ENCODE results near the gene ADGB. TPM values are rescaled to one million over a fixed set of nuclear protein-coding genes. Genes with fewer than 3 reads are reported as not detected.

Gene ADGB
- total RNA-seq, 4 donors from 2014 or later: 0.26 to 3.6 (median 0.29) TPM; not detected in 1

DNA sequence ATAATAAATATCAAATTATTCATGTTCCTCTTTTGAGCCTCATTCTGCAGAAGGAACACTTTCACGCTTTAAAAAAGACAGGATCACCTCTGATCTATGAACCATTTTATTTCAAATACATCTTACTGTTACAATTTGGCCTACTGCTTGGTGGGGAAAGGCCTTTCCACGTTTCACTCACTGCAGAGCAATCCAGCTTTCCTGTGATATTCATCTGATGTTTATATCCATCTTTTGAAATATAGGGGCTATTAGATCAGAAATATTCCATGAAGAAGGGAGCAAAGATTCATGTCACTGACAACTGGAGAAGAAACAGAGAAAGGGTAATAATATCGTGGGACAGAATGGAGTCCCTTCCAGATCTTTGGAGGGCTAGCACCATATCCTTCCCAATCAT lies 262.9 kb downstream of the ADGB start:
- H3K27me3 ChIP-seq: no peaks in the 10 kb centered on the region
- H3K27ac ChIP-seq: no peak overlapping the region
- H3K4me1 ChIP-seq: no peaks in the 10 kb centered on the region
- no peak for TF ChIP-seq POLR2A (IDR thresholded peaks at IDR 0.05)
- TF ChIP-seq EP300 (IDR thresholded peaks at IDR 0.05): no peak
- TF ChIP-seq POLR2AphosphoS5 (IDR thresholded peaks at IDR 0.05): no peak
- TF ChIP-seq, protein P1, sequence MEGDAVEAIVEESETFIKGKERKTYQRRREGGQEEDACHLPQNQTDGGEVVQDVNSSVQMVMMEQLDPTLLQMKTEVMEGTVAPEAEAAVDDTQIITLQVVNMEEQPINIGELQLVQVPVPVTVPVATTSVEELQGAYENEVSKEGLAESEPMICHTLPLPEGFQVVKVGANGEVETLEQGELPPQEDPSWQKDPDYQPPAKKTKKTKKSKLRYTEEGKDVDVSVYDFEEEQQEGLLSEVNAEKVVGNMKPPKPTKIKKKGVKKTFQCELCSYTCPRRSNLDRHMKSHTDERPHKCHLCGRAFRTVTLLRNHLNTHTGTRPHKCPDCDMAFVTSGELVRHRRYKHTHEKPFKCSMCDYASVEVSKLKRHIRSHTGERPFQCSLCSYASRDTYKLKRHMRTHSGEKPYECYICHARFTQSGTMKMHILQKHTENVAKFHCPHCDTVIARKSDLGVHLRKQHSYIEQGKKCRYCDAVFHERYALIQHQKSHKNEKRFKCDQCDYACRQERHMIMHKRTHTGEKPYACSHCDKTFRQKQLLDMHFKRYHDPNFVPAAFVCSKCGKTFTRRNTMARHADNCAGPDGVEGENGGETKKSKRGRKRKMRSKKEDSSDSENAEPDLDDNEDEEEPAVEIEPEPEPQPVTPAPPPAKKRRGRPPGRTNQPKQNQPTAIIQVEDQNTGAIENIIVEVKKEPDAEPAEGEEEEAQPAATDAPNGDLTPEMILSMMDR (IDR thresholded peaks at IDR 0.05): no peak
- no peaks in the 10 kb centered on the region for H3K36me3 ChIP-seq
- H3K9me3 ChIP-seq: no peaks in the 10 kb centered on the region
- H3K4me3 ChIP-seq: no peak overlapping the region
- WGBS: 84% methylated on average over 3 of the region's 3 CpGs
- no peak for DNase-seq (ENCODE audit: low spot score in 2 of 2)

DNA sequence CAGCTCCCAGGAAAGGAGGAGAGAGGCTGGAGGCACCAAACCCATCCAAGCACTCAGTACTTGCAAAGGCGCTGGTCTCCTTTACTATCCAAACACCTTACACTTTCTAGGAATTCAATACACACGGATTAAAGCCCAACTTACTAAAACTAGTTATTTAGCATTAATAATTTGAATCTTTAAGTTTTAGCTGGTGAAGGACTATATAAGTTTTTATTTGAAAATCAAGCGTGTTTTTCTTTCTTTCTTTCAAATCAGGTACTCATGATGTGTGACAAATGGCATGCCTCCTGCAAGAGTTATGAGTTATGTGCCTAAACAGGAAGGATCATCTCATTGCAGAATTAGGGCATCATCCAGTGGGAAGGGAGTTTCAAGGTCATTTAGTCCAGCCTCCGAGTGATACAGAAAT lies 263.7 kb downstream of the ADGB start:
- no peaks in the 10 kb centered on the region for H3K36me3 ChIP-seq
- TF ChIP-seq POLR2AphosphoS5 (IDR thresholded peaks at IDR 0.05) (no peak), POLR2A (IDR thresholded peaks at IDR 0.05) (no peak), EP300 (IDR thresholded peaks at IDR 0.05) (no peak)
- TF ChIP-seq, protein P1 (IDR thresholded peaks at IDR 0.05): no peak
- WGBS: 91% methylated on average over 4 of the region's 4 CpGs

DNA sequence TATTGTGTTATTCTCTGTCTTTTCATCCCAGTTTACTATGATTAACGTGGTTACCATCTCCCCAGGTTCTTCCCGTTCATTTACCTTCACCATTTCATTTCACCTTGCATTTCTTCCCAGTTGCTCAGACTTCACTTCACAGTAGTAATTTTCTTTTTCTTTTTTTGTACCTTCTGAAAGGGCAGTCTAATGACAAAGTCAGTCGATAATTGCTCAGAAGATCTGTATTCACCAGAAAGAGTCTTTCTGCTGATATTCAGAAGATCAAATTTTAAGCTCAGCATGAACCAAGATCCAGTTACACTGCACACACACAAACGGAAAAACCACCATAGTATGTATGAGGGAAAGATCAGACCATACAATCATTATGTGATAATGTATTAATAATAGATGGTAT lies 265.5 kb downstream of the ADGB start:
- 92% methylated on average over 4 of the region's 4 CpGs for WGBS
- Histone ChIP-seq H3K4me1 (no peaks in the 10 kb centered on the region), H3K9me3 (no peaks in the 10 kb centered on the region), H3K27me3 (no peaks in the 10 kb centered on the region), H3K27ac (no peak overlapping the region), H3K36me3 (no peaks in the 10 kb centered on the region), H3K4me3 (no peak overlapping the region)
- no peak for DNase-seq (ENCODE audit: low spot score in 2 of 2)
- TF ChIP-seq EP300 (IDR thresholded peaks at IDR 0.05) (no peak), POLR2A (IDR thresholded peaks at IDR 0.05) (no peak), POLR2AphosphoS5 (IDR thresholded peaks at IDR 0.05) (no peak)
- TF ChIP-seq, protein P1 (IDR thresholded peaks at IDR 0.05): no peak

More for the DNA sequence above, 263.7 kb downstream of the ADGB start:
- DNase-seq (ENCODE audit: low spot score in 2 of 2): no peak
- Histone ChIP-seq H3K27ac (no peak overlapping the region), H3K4me1 (no peaks in the 10 kb centered on the region), H3K4me3 (no peak overlapping the region), H3K27me3 (no peaks in the 10 kb centered on the region), H3K9me3 (no peaks in the 10 kb centered on the region)

DNA sequence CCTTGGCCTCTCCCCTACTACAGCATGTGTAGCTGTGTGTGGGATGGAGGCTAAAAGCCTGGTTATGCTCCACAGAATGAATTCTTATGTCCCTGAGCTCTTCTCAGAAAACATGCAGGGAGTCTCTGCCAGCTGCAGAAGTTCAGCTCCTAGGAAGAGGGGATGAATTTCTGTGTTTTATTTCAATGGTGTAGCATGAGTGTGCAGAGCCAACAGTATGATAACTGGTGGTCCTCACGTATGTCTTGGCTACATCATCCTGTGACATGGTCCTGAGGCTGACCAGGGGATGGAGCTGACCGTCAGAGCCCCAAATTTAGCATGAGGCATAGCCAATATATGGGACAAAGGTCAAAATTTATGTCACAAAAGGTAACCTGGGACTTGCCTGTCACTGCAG lies 266.1 kb downstream of the ADGB start:
- no peaks in the 10 kb centered on the region for H3K4me1 ChIP-seq
- no peaks in the 10 kb centered on the region for H3K36me3 ChIP-seq
- no peak for TF ChIP-seq POLR2AphosphoS5 (IDR thresholded peaks at IDR 0.05)
- TF ChIP-seq, protein P1 (IDR thresholded peaks at IDR 0.05): no peak
- no peak for TF ChIP-seq EP300 (IDR thresholded peaks at IDR 0.05)
- no peak for TF ChIP-seq POLR2A (IDR thresholded peaks at IDR 0.05)
- WGBS: 89% methylated on average over 2 of the region's 2 CpGs
- no peak for DNase-seq (ENCODE audit: low spot score in 2 of 2)
- no peak overlapping the region for H3K27ac ChIP-seq
- no peaks in the 10 kb centered on the region for H3K9me3 ChIP-seq
- H3K4me3 ChIP-seq: no peak overlapping the region
- no peaks in the 10 kb centered on the region for H3K27me3 ChIP-seq

Other genes with a start within 250 kb of the ADGB start
- 10 to 100 TPM in 2 of 4 donors, 1 to 10 TPM in 2; 5.9 to 20.3 (median 13.4) TPM for gene RAB32, start 55.1 kb upstream of the ADGB start, total RNA-seq